Liver (tissue), 9 donors: ENCODE results near the gene GABRG2. TPM values are rescaled to one million over a fixed set of nuclear protein-coding genes. Genes with fewer than 3 reads are reported as not detected.

Experiments used
- DNase-seq: peaks from one replicate; pipeline ENCODE4 v3.0.0-alpha.2; 2017; ENCODE audit warnings: low spot score
- H3K27ac ChIP-seq, 2 donors: one replicate each; pipeline ENCODE4 v1.7.0; 2013; ENCODE audit warnings: inconsistent platforms in 2 of 2, low read length in 2 of 2, control low read depth in 1 of 2, low read depth in 1 of 2, mild to moderate bottlenecking in 1 of 2
- H3K27me3 ChIP-seq, 4 donors: one replicate each; pipeline versions ENCODE4 v1.6.1 to v1.7.0; 2013; ENCODE audit warnings: low read length in 3 of 4, inconsistent platforms in 1 of 4, mild to moderate bottlenecking in 1 of 4, moderate library complexity in 1 of 4; ENCODE audit not compliant: control insufficient read depth in 4 of 4, insufficient read depth in 4 of 4
- H3K36me3 ChIP-seq, 4 donors: one replicate each; pipeline versions ENCODE4 v1.6.1 to v1.7.0; 2013; ENCODE audit warnings: low read length in 3 of 4, mild to moderate bottlenecking in 3 of 4, low read depth in 1 of 4, moderate library complexity in 1 of 4; ENCODE audit not compliant: control insufficient read depth in 4 of 4, insufficient read depth in 3 of 4
- H3K4me1 ChIP-seq, 4 donors: one replicate each; pipeline versions ENCODE4 v1.6.1 to v1.7.0; 2013; ENCODE audit warnings: low read length in 3 of 4, mild to moderate bottlenecking in 3 of 4, moderate library complexity in 1 of 4; ENCODE audit not compliant: control insufficient read depth in 4 of 4, insufficient read depth in 4 of 4
- H3K4me3 ChIP-seq, 3 donors: one replicate each; pipeline versions ENCODE4 v1.6.1 to v1.7.0; 2013; ENCODE audit warnings: low read length in 3 of 3, control low read depth in 1 of 3, low read depth in 1 of 3, mild to moderate bottlenecking in 1 of 3
- H3K9ac ChIP-seq, 2 donors: one replicate each; pipeline ENCODE4 v1.7.0; 2013; ENCODE audit warnings: low read length in 2 of 2, mild to moderate bottlenecking in 2 of 2, moderate library complexity in 2 of 2, control low read depth in 1 of 2, low read depth in 1 of 2
- H3K9me3 ChIP-seq, 4 donors: one replicate each; pipeline versions ENCODE4 v1.6.1 to v1.7.0; 2013; ENCODE audit warnings: low read length in 3 of 4; ENCODE audit not compliant: control insufficient read depth in 4 of 4
- ATF3 ChIP-seq: IDR thresholded peaks from 2 replicates; pipeline ENCODE4 v1.6.1; 2016; ENCODE audit warnings: antibody characterized with exemption
- EGR1 ChIP-seq, 2 donors: IDR thresholded peaks; 2 replicates each; pipeline ENCODE4 v1.6.1; 2016 to 2018; ENCODE audit warnings: antibody characterized with exemption in 2 of 2, low read depth in 2 of 2
- FOXA2 ChIP-seq: IDR thresholded peaks from 2 replicates; pipeline ENCODE4 v1.6.1; 2016; ENCODE audit warnings: antibody characterized with exemption
- JUND ChIP-seq, 2 donors: IDR thresholded peaks; 2 replicates each; pipeline ENCODE4 v1.6.1; 2016; ENCODE audit warnings: antibody characterized with exemption in 2 of 2
- MAX ChIP-seq: IDR thresholded peaks from 2 replicates; pipeline ENCODE4 v1.6.1; 2016; ENCODE audit warnings: antibody characterized with exemption
- RAD21 ChIP-seq, 2 donors: IDR thresholded peaks; 2 replicates each; pipeline ENCODE4 v1.6.1; 2016; ENCODE audit warnings: antibody characterized with exemption in 2 of 2, mild to moderate bottlenecking in 2 of 2
- REST ChIP-seq: IDR thresholded peaks from 2 replicates; pipeline ENCODE4 v1.6.1; 2016; ENCODE audit warnings: antibody characterized with exemption, mild to moderate bottlenecking
- ZBTB33 ChIP-seq: IDR thresholded peaks from 2 replicates; pipeline ENCODE4 v1.6.1; 2016; ENCODE audit warnings: antibody characterized with exemption
- WGBS: extraction: QIAGEN DNeasy Blood & Tissue Kit; methylation state at CpG from one replicate; pipeline ENCODE4 v1.1.7; 2013; 5-methylcytosine and 5-hydroxymethylcytosine counted together
- polyA plus RNA-seq, 2 donors: library from polyadenylated mRNA; stranded (reverse) in 1 of 2; unstranded in 1 of 2; fragments of 200-250 nt in 1 of 2; fragments of >200 nt in 1 of 2; fragmentation: Nextera tagmentation in 1 of 2; extraction: Ambion mirVana in 1 of 2; gene quantifications; one replicate each; pipeline versions ENCODE4 v1.2.1 to v1.2.3, GENCODE V29; 2013 to 2015
- total RNA-seq, 2 donors: library from RNA; depleted of rRNA; stranded (reverse); fragments of >200 nt; gene quantifications; one replicate each; pipeline ENCODE4 v1.2.3, GENCODE V29; 2014
- donor health status: healthy.
- donor health status: healthy.
- donor health status: healthy.
- donor health status: healthy.
- donor health status: healthy.

Gene GABRG2
- total and polyA plus RNA-seq, 4 donors: under 0.01 TPM; not detected in 3

GRCh38 chr5:162174358-162174974 lies 106.9 kb downstream of the GABRG2 start:
- Histone ChIP-seq H3K9ac (no peak overlapping the region), H3K4me3 (no peak overlapping the region), H3K27ac (no peak overlapping the region), H3K27me3 (no peaks in the 10 kb centered on the region), H3K4me1 (no peaks in the 10 kb centered on the region), H3K9me3 (no peaks in the 10 kb centered on the region), H3K36me3 (no peaks in the 10 kb centered on the region)
- 60% methylated on average over 6 of the region's 6 CpGs for WGBS
- DNase-seq: no peak
- TF ChIP-seq REST (no peak), ATF3 (no peak), ZBTB33 (no peak)

GRCh38 chr5:162187371-162187770 lies 119.8 kb downstream of the GABRG2 start:
- no peaks in the 10 kb centered on the region for H3K27me3 ChIP-seq
- no peak for DNase-seq
- no peak for TF ChIP-seq ZBTB33
- no peak for TF ChIP-seq JUND (IDR thresholded peaks at IDR 0.05)
- no peak for TF ChIP-seq RAD21 (IDR thresholded peaks at IDR 0.05)
- TF ChIP-seq EGR1 (IDR thresholded peaks at IDR 0.05; ENCODE audit: low read depth in 2 of 2): no peak
- TF ChIP-seq ATF3: no peak
- no peak for TF ChIP-seq MAX
- TF ChIP-seq FOXA2: no peak
- no peak overlapping the region for H3K27ac ChIP-seq
- peaks cover 0 to 5% (median 0%) of the 10 kb centered on the region in 4 donors for H3K9me3 ChIP-seq
- no peaks in the 10 kb centered on the region for H3K36me3 ChIP-seq
- whole genome bisulfite sequencing: 63% methylated on average over 1 of the region's 1 CpG
- H3K9ac ChIP-seq: no peak overlapping the region
- no peaks in the 10 kb centered on the region for H3K4me1 ChIP-seq
- H3K4me3 ChIP-seq: no peak overlapping the region
